Colonic mucosa (tissue), 4 donors: ENCODE measurements around the gene NEU4. TPM values are rescaled to one million over a fixed set of nuclear protein-coding genes. Genes with fewer than 3 reads are reported as not detected.
"Not testable (repeated sequence)": the region's sequence is repeated elsewhere in the genome, so short reads cannot be mapped to it uniquely, and the experiment has no call there.

Source experiments
- DNase-seq: peaks from one replicate; pipeline ENCODE4 v3.0.0-alpha.2; 2020
- H3K27ac ChIP-seq: fragments of 200-600 bp; one replicate; pipeline ENCODE4 v1.8.0; 2021
- H3K27me3 ChIP-seq: fragments of 200-600 bp; one replicate; pipeline ENCODE4 v1.8.0; 2021
- H3K36me3 ChIP-seq: fragments of 200-600 bp; one replicate; pipeline ENCODE4 v1.8.0; 2021
- H3K4me1 ChIP-seq: fragments of 200-600 bp; one replicate; pipeline ENCODE4 v1.8.0; 2021; ENCODE audit warnings: mild to moderate bottlenecking
- H3K4me3 ChIP-seq: fragments of 200-600 bp; one replicate; pipeline ENCODE4 v1.8.0; 2021
- H3K9ac ChIP-seq, 2 donors: one replicate each; pipeline ENCODE4 v1.7.0; 2013; ENCODE audit warnings: control low read depth in 2 of 2, low read depth in 2 of 2, low read length in 2 of 2
- H3K9me3 ChIP-seq: fragments of 200-600 bp; one replicate; pipeline ENCODE4 v1.8.0; 2021
- CTCF ChIP-seq: fragments of 200-600 bp; IDR thresholded peaks from one replicate; pipeline ENCODE4 v1.8.0; 2022; ENCODE audit warnings: antibody characterized with exemption, mild to moderate bottlenecking
- intact Hi-C: fragments of 100-400 bp; cut with DNase I; formaldehyde crosslinking; loops from one replicate; pipeline ENCODE4 v1.14.1; 2022
- total RNA-seq, 2 donors: library from RNA; stranded (reverse); fragmentation: NEBNext Ultra II Directional in 1 of 2; extraction: Animal tissue kit (Norgen Biotek cat#: 25700) in 1 of 2; gene quantifications; one replicate each; pipeline ENCODE4 v1.2.1, GENCODE V29; 2021
- donor health status: healthy.
- donor health status: DM: no; HTN: no; CAD: no.
- donor health status: DM: no; HTN: no; CAD: no.

NEU4 gene
- total RNA-seq, 2 donors from 2014 or later, result 36.9 to 84.5 TPM

GRCh38 chr2:241815477-241816430 is 6.8 kb downstream of the NEU4 start:
- DNase-seq, result peak; percentile 17
- TF ChIP-seq CTCF, result no peak
- no peak overlapping the region for H3K9ac ChIP-seq
- peaks cover 4% of the 10 kb centered on the region for H3K4me1 ChIP-seq
- intact Hi-C loops, result no loop called here
- H3K36me3 ChIP-seq, result no peaks in the 10 kb centered on the region
- H3K9me3 ChIP-seq, result no peaks in the 10 kb centered on the region
- H3K27me3 ChIP-seq, result no peaks in the 10 kb centered on the region
- H3K27ac ChIP-seq, result no peak overlapping the region
- H3K4me3 ChIP-seq, result no peak overlapping the region

- DNase-seq, result no peak
- H3K27me3 ChIP-seq, result no peaks in the 10 kb centered on the region
- H3K9me3 ChIP-seq, result no peaks in the 10 kb centered on the region
- no peaks in the 10 kb centered on the region for H3K36me3 ChIP-seq
- no peak overlapping the region for H3K27ac ChIP-seq
- H3K4me1 ChIP-seq, result peaks cover 4% of the 10 kb centered on the region
- H3K4me3 ChIP-seq, result no peak overlapping the region
- intact Hi-C loops, result no loop called here
- H3K9ac ChIP-seq, result no peak overlapping the region
- TF ChIP-seq CTCF, result no peak
Measured at GRCh38 chr2:241816431-241817121, 7.6 kb downstream of the NEU4 start.

DNA sequence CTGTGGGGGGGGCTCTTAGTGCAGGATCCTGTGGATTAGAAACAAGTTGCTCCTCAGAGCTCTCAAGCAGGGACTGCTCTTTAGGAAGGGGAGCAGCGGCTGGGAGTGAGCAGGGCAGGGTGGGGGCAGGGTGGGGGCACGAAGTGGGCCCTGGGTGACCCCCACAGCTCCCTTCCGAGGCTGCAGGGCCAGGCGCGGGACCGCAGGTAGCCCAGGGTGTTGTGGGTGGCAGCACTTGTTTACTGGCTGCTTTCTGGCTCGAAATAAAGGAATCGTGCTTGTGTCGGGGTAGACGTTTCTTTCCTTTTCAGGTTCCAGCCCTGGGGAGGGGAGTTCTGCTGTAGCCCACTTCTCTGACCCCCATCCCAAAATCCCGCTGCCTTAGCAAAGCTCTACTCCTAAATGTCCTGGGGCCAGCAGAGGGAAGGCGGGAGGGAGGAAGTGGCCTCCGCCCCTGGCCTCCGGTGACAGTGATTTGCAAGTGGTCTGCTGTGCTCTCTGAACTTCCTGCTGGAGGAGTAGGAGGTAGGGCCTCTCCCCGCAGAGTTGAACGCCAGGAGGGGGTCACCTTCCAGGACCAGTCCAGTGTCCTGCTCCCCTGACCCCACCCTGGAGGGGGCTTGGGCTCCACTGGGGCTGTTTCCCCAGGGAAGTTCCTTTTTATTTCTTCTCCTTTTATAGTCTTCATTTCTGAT is 8.3 kb downstream of the NEU4 start:
- no peaks in the 10 kb centered on the region for H3K9me3 ChIP-seq
- no peak for DNase-seq
- H3K9ac ChIP-seq, result no peak overlapping the region
- TF ChIP-seq CTCF, result no peak
- no peak overlapping the region for H3K4me3 ChIP-seq
- no peaks in the 10 kb centered on the region for H3K27me3 ChIP-seq
- no peaks in the 10 kb centered on the region for H3K36me3 ChIP-seq
- H3K4me1 ChIP-seq, result peaks cover 4% of the 10 kb centered on the region
- intact Hi-C loops, result no loop called here
- H3K27ac ChIP-seq, result no peak overlapping the region

GRCh38 chr2:241817821-241818215 is 8.8 kb downstream of the NEU4 start:
- intact Hi-C loops, H3K9ac ChIP-seq, H3K27ac ChIP-seq, H3K27me3 ChIP-seq, DNase-seq, H3K4me1 ChIP-seq, H3K9me3 ChIP-seq, H3K4me3 ChIP-seq, H3K36me3 ChIP-seq: not testable (repeated sequence)

DNA sequence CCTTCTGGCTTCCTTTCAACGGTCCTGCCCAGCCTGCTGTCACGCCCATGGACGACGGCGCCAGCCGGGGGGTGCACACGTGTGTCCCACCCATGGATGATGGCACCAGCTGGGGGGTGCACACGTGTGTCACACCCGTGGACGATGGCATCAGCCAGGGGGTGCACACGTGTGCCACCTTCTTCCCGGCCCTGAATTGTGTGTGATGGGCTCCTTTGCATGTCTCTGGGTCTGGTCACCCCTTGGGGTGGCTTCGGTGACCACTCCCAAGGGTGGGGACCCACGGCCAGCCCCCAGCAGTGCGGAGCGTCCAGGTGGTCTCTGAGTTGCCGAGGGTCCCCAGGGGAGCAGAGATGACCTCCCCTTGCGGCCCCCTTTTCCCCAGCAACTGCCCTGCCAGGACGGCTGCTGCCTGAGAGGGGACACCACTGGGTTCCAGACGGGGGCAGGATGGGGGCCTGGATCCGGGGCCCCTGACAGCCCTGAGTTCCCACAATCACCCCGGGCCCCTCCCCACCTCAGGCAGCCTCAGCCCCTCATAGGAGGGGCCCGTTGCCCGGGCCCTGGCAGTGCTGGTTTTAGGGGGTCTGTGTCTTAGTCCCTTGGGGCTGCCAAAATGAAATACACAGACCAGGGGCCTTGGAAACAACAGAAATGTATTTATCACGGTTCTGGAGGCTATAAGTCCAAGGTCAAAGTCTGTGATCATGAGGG is 9.4 kb downstream of the NEU4 start:
- TF ChIP-seq CTCF, result no peak
- peaks cover 4% of the 10 kb centered on the region for H3K4me1 ChIP-seq
- intact Hi-C loops, result no loop called here
- no peaks in the 10 kb centered on the region for H3K36me3 ChIP-seq
- H3K27ac ChIP-seq, result no peak overlapping the region
- H3K4me3 ChIP-seq, result no peak overlapping the region
- DNase-seq, result no peak
- H3K27me3 ChIP-seq, result no peaks in the 10 kb centered on the region
- no peaks in the 10 kb centered on the region for H3K9me3 ChIP-seq
- no peak overlapping the region for H3K9ac ChIP-seq
